Measurements from ENCODE around the gene ZDHHC23. TPM values are rescaled to one million over a fixed set of nuclear protein-coding genes. Genes with fewer than 3 reads are reported as not detected.

Gene ZDHHC23
- total and polyA plus RNA-seq, 7 donors: 1.1 to 8.0 (median 1.4) TPM

DNA sequence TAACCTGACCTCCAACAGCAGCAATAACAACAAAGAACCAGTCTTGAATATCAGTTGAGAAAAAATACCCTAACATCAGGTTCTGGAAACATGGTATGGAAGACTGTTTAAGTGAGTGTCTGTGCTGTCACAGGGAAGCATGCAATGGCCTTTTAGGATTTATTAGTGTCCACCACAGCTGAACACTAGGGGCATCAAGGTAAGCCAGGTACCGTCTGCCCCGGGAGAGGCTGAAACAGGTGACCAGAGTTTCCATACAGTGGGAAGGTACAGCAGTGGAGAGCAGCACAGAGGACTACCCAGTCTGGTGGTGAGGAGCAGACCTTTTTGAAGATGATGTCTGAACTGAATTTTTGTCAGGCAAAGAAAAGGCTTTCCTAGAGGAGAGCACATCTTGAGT is 18.4 kb downstream of the ZDHHC23 start:
- Histone ChIP-seq H3K36me3 (no peaks in the 10 kb centered on the region), H3K27me3 (no peaks in the 10 kb centered on the region), H3K9me3 (no peaks in the 10 kb centered on the region), H3K27ac (no peak overlapping the region), H3K4me1 (no peaks in the 10 kb centered on the region), H3K4me3 (no peak overlapping the region)
- 89 to 90% methylated on average over 2 of the region's 2 CpGs for WGBS, 2 donors
- TF ChIP-seq POLR2A (IDR thresholded peaks at IDR 0.05) (no peak), EP300 (IDR thresholded peaks at IDR 0.05) (no peak), POLR2AphosphoS5 (IDR thresholded peaks at IDR 0.05) (no peak)
- TF ChIP-seq, protein P1, sequence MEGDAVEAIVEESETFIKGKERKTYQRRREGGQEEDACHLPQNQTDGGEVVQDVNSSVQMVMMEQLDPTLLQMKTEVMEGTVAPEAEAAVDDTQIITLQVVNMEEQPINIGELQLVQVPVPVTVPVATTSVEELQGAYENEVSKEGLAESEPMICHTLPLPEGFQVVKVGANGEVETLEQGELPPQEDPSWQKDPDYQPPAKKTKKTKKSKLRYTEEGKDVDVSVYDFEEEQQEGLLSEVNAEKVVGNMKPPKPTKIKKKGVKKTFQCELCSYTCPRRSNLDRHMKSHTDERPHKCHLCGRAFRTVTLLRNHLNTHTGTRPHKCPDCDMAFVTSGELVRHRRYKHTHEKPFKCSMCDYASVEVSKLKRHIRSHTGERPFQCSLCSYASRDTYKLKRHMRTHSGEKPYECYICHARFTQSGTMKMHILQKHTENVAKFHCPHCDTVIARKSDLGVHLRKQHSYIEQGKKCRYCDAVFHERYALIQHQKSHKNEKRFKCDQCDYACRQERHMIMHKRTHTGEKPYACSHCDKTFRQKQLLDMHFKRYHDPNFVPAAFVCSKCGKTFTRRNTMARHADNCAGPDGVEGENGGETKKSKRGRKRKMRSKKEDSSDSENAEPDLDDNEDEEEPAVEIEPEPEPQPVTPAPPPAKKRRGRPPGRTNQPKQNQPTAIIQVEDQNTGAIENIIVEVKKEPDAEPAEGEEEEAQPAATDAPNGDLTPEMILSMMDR (IDR thresholded peaks at IDR 0.05): no peak
- no peak for DNase-seq
- intact Hi-C loops (cut with DNase I): no loop called here

DNA sequence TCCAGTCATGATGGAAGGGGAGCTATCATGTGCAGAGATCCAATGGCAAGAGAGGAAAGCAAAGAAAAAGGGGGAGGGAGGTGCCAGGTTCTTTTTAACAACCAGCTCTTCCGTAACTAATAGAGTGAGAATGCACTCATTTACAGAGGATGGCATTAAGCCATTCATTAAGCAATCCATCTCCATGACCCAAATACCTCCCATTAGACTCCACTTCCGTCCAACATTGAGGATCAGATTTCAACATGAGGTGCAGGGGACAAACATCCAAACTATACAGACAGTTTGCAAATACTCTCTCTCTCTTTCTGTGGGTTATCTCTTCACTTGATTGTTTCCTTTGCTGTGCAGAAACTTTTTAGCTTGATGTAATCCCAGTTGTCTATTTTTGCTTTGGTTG is 21.2 kb downstream of the ZDHHC23 start:
- H3K9me3 ChIP-seq: peaks cover 0 to 12% (median 3%) of the 10 kb centered on the region in 4 donors
- no peaks in the 10 kb centered on the region for H3K27me3 ChIP-seq
- TF ChIP-seq POLR2A (IDR thresholded peaks at IDR 0.05): no peak
- TF ChIP-seq, protein P1 (IDR thresholded peaks at IDR 0.05): no peak
- no peak for TF ChIP-seq EP300 (IDR thresholded peaks at IDR 0.05)
- no peak for TF ChIP-seq POLR2AphosphoS5 (IDR thresholded peaks at IDR 0.05)
- WGBS, 2 donors: 84 to 89% methylated on average over 2 of the region's 2 CpGs
- H3K4me1 ChIP-seq: no peaks in the 10 kb centered on the region
- DNase-seq: no peak
- no peak overlapping the region for H3K27ac ChIP-seq
- intact Hi-C loops (cut with DNase I): no loop called here
- H3K36me3 ChIP-seq: no peaks in the 10 kb centered on the region
- H3K4me3 ChIP-seq: no peak overlapping the region

DNA sequence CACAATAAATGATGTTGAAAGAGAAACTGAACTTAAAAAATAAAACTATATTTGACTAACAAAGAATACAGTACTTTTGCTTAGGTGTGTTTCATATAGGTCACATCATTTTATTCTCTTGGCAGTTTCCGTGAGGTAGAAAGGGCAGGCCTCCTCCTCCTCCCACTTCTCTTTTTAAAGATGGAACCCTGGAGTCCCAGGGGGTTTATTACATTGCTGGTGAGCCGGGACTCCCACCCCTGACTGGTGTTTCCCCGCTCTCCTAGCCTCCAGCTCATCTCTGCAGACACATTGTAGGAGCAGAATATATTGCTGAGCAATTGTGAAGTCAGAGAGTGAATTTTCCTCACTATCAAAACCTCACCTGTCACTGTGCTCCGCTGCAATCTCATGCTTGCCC is 30.0 kb downstream of the ZDHHC23 start:
- H3K27ac ChIP-seq: no peak overlapping the region
- peaks cover 0 to 50% (median 3%) of the 10 kb centered on the region in 4 donors for H3K36me3 ChIP-seq
- no peak for DNase-seq
- H3K27me3 ChIP-seq: no peaks in the 10 kb centered on the region
- no peak for TF ChIP-seq POLR2A (IDR thresholded peaks at IDR 0.05)
- TF ChIP-seq POLR2AphosphoS5 (IDR thresholded peaks at IDR 0.05): no peak
- TF ChIP-seq EP300 (IDR thresholded peaks at IDR 0.05): no peak
- TF ChIP-seq, protein P1 (IDR thresholded peaks at IDR 0.05): no peak
- 84 to 94% methylated on average over 4 of the region's 4 CpGs for WGBS, 2 donors
- H3K4me1 ChIP-seq: no peaks in the 10 kb centered on the region
- peaks cover 0 to 14% (median 1%) of the 10 kb centered on the region in 4 donors for H3K9me3 ChIP-seq
- no peak overlapping the region for H3K4me3 ChIP-seq
- intact Hi-C loops (cut with DNase I): no loop called here

DNA sequence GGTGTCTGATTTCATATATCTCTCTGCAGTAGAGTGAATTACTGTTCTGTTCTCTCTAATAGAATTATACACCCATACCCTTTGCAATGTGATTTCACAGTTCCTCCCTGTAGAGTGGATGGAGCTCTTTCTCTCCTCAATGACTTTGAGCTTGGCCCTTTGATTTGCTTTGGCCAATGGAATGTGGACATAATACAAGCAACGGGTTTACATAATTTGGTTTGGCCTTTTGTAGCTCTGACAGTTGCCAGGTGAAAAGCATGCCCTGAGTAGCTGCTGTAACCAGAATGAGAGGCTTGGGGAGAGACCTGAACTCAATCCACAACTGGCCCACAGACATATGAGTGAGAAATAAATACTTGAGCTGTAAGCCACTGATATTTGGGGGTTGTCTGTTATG is 32.1 kb downstream of the ZDHHC23 start:
- intact Hi-C loops (cut with DNase I): no loop called here
- Histone ChIP-seq H3K9me3 (no peaks in the 10 kb centered on the region), H3K27ac (no peak overlapping the region), H3K4me1 (no peaks in the 10 kb centered on the region), H3K36me3 (peaks cover 0 to 50% (median 6%) of the 10 kb centered on the region in 4 donors), H3K4me3 (no peak overlapping the region), H3K27me3 (no peaks in the 10 kb centered on the region)
- no peak for TF ChIP-seq EP300 (IDR thresholded peaks at IDR 0.05)
- TF ChIP-seq, protein P1 (IDR thresholded peaks at IDR 0.05): no peak
- no peak for TF ChIP-seq POLR2AphosphoS5 (IDR thresholded peaks at IDR 0.05)
- TF ChIP-seq POLR2A (IDR thresholded peaks at IDR 0.05): no peak
- DNase-seq: no peak
- WGBS, 2 donors: 93 to 96% methylated on average over 1 of the region's 1 CpG

DNA sequence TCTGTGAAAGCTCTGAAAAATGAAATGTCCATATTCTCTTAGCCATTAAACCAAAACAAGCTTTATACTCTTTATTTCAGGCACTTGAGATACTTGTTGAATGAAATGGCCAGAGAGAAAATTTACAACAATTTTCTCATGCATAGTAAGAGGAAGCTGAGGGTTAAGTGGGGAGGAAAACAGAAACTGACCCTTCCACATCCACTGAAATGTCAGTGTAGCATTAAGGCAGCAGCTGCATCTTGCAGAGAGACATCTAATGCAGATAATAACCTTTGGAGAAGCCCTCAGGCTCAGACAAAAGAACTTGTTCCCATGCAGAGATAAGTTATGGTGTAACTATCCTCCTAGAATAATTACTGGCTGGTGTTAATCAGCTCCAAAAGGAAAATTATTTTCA is 34.0 kb downstream of the ZDHHC23 start:
- H3K4me3 ChIP-seq: no peak overlapping the region
- H3K4me1 ChIP-seq: no peaks in the 10 kb centered on the region
- no peak overlapping the region for H3K27ac ChIP-seq
- TF ChIP-seq EP300 (IDR thresholded peaks at IDR 0.05): no peak
- TF ChIP-seq POLR2A (IDR thresholded peaks at IDR 0.05): no peak
- TF ChIP-seq, protein P1 (IDR thresholded peaks at IDR 0.05): no peak
- no peak for TF ChIP-seq POLR2AphosphoS5 (IDR thresholded peaks at IDR 0.05)
- no peaks in the 10 kb centered on the region for H3K9me3 ChIP-seq
- H3K36me3 ChIP-seq: peaks cover 0 to 51% (median 6%) of the 10 kb centered on the region in 4 donors
- intact Hi-C loops (cut with DNase I): no loop called here
- no peak for DNase-seq
- no peaks in the 10 kb centered on the region for H3K27me3 ChIP-seq

All from sigmoid colon (tissue), 7 donors.